ENCODE data around the gene NEK4. TPM values are rescaled to one million over a fixed set of nuclear protein-coding genes. Genes with fewer than 3 reads are reported as not detected.

Gene NEK4
- total and polyA plus RNA-seq, 2 experiments from 2014 or later: 12.4 to 14.7 TPM

GRCh38 chr3:52792961-52793695, 22.4 kb upstream of the NEK4 start:
- no peaks in the 10 kb centered on the region for H3K9me3 ChIP-seq (ENCODE audit: low read depth)
- H3K4me3 ChIP-seq: no peak overlapping the region
- no peak overlapping the region for H3K27ac ChIP-seq
- TF ChIP-seq, protein P1, sequence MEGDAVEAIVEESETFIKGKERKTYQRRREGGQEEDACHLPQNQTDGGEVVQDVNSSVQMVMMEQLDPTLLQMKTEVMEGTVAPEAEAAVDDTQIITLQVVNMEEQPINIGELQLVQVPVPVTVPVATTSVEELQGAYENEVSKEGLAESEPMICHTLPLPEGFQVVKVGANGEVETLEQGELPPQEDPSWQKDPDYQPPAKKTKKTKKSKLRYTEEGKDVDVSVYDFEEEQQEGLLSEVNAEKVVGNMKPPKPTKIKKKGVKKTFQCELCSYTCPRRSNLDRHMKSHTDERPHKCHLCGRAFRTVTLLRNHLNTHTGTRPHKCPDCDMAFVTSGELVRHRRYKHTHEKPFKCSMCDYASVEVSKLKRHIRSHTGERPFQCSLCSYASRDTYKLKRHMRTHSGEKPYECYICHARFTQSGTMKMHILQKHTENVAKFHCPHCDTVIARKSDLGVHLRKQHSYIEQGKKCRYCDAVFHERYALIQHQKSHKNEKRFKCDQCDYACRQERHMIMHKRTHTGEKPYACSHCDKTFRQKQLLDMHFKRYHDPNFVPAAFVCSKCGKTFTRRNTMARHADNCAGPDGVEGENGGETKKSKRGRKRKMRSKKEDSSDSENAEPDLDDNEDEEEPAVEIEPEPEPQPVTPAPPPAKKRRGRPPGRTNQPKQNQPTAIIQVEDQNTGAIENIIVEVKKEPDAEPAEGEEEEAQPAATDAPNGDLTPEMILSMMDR (IDR thresholded peaks at IDR 0.05; ENCODE audit: low read depth, low read length): no peak
- H3K36me3 ChIP-seq: no peaks in the 10 kb centered on the region
- H3K27me3 ChIP-seq: no peaks in the 10 kb centered on the region
- peak in 1 of 2 donors; percentile 27 for DNase-seq (ENCODE audit: low read depth in 1 of 2, low spot score in 1 of 2)
- no peaks in the 10 kb centered on the region for H3K4me1 ChIP-seq (ENCODE audit: low read depth)

DNA sequence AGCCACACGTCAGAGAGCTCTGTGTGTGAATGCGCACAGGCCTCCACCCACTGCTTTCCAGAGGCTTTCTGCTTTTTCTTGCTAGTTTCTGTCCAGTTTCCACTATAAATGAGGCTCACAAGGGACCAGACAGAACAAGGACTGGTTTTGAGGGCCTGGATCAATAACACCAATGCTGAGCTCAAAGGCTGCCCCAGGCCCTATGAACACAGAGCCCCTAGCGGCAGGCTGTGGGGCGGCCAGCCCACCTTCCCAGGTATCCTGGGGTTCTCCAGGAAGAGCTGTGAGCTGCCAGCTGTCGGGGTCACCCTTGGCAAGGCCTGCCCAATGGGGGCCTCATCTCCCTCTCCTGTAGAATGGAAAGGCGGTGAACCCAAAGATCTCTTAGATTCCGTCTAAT, 21.7 kb upstream of the NEK4 start:
- H3K9me3 ChIP-seq (ENCODE audit: low read depth): no peaks in the 10 kb centered on the region
- H3K4me1 ChIP-seq (ENCODE audit: low read depth): no peaks in the 10 kb centered on the region
- no peaks in the 10 kb centered on the region for H3K27me3 ChIP-seq
- no peaks in the 10 kb centered on the region for H3K36me3 ChIP-seq
- TF ChIP-seq, protein P1 (IDR thresholded peaks at IDR 0.05; ENCODE audit: low read depth, low read length): peak; percentile 26
- no peak overlapping the region for H3K27ac ChIP-seq
- no peak overlapping the region for H3K4me3 ChIP-seq
- peak in 1 of 2 donors; percentile 15 for DNase-seq (ENCODE audit: low read depth in 1 of 2, low spot score in 1 of 2)

DNA sequence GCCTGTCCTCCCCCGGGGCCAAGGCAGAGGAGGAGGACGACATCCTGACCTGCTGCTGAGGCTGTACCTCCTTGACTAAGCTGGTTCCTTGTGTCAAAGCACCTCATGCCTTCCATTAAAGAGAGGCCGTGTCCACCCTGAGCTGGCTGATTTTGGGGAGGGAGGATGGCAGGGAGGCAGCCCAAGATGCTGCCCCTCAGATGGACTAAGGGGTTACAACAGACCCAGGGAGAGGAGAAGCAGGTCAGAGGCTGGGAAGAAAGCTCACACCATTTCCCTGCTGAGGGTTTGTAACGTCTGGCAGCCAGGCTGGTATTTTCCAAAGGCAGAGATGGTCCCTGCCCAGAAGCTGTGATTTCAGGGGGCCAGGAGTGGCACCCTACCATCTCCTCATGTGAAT, 21.2 kb upstream of the NEK4 start:
- TF ChIP-seq, protein P1 (IDR thresholded peaks at IDR 0.05; ENCODE audit: low read depth, low read length): no peak
- Histone ChIP-seq H3K4me1 (ENCODE audit: low read depth) (no peaks in the 10 kb centered on the region), H3K36me3 (no peaks in the 10 kb centered on the region), H3K4me3 (no peak overlapping the region), H3K27me3 (no peaks in the 10 kb centered on the region), H3K9me3 (ENCODE audit: low read depth) (no peaks in the 10 kb centered on the region), H3K27ac (no peak overlapping the region)
- no peak for DNase-seq (ENCODE audit: low read depth in 1 of 2, low spot score in 1 of 2)

DNA sequence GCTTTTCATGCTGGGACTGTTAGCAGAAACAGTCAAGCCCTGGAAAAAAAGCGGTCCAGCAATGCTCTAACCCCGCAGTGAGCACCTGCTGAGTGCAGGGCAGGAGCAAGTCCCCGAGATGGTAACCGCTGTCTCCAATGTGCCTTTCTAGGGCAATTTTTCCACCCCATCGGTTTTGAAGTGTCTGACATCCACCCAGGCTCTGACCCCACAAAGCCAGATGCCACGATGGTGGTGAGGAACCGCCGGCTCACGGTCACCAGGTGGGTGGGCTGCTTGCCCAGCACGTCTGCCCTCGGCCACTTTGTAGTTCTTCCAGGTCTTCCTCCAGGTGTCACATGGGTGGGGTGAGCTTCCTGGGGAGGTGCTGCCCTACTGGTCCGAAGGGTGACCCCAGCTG, 20.6 kb upstream of the NEK4 start:
- TF ChIP-seq, protein P1 (IDR thresholded peaks at IDR 0.05; ENCODE audit: low read depth, low read length): no peak
- Histone ChIP-seq H3K27me3 (no peaks in the 10 kb centered on the region), H3K36me3 (no peaks in the 10 kb centered on the region), H3K4me3 (no peak overlapping the region), H3K27ac (no peak overlapping the region), H3K4me1 (ENCODE audit: low read depth) (no peaks in the 10 kb centered on the region), H3K9me3 (ENCODE audit: low read depth) (no peaks in the 10 kb centered on the region)
- DNase-seq (ENCODE audit: low read depth in 1 of 2, low spot score in 1 of 2): no peak

DNA sequence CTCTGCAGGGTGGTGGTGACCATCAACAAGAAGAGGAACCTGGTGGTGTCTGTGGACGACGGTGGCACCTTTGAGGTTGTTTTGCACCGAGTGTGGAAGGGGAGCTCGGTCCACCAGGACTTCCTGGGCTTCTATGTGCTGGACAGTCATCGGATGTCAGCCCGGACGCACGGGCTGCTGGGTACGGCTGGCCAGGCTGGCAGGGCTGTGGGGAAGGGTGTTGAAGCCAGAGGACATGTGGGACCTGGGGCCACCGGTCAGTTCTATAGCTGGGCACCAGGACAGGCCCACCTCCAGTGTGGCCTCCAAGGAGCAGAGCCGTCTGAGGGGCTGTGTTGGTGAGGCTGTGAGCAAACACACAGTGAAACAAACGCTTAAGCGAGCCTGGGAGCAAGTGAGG, 20.0 kb upstream of the NEK4 start:
- H3K9me3 ChIP-seq (ENCODE audit: low read depth): no peaks in the 10 kb centered on the region
- no peaks in the 10 kb centered on the region for H3K36me3 ChIP-seq
- DNase-seq (ENCODE audit: low read depth in 1 of 2, low spot score in 1 of 2): no peak
- no peak overlapping the region for H3K27ac ChIP-seq
- TF ChIP-seq, protein P1 (IDR thresholded peaks at IDR 0.05; ENCODE audit: low read depth, low read length): no peak
- H3K27me3 ChIP-seq: no peaks in the 10 kb centered on the region
- no peaks in the 10 kb centered on the region for H3K4me1 ChIP-seq (ENCODE audit: low read depth)
- no peak overlapping the region for H3K4me3 ChIP-seq

Data from cardiac muscle cell (in vitro differentiated cells and primary cell).